NT2/D1 (cell line): ENCODE measurements around the gene FTO.

Experiments used
- YY1 ChIP-seq: IDR thresholded peaks from 2 replicates; pipeline ENCODE4 v1.6.1; 2011; ENCODE audit not compliant: insufficient read length, insufficient read depth
- ZNF274 ChIP-seq: IDR thresholded peaks from 2 replicates; pipeline ENCODE4 v1.6.1; 2011; ENCODE audit warnings: mild to moderate bottlenecking, low read depth, low read length

GRCh38 chr16:53904533-53904932 lies 200.6 kb downstream of the FTO start:
- TF ChIP-seq ZNF274 (no peak), YY1 (no peak)
